NT2/D1 (cell line): ENCODE measurements around the gene FBRSL1.

ENCODE experiments used
- SUZ12 ChIP-seq: IDR thresholded peaks from 2 replicates; pipeline ENCODE4 v1.6.1; 2011; ENCODE audit not compliant: insufficient read length, insufficient read depth; ENCODE audit errors: extremely low read depth
- YY1 ChIP-seq: IDR thresholded peaks from 2 replicates; pipeline ENCODE4 v1.6.1; 2011; ENCODE audit not compliant: insufficient read length, insufficient read depth
- ZNF274 ChIP-seq: IDR thresholded peaks from 2 replicates; pipeline ENCODE4 v1.6.1; 2011; ENCODE audit warnings: mild to moderate bottlenecking, low read depth, low read length

DNA sequence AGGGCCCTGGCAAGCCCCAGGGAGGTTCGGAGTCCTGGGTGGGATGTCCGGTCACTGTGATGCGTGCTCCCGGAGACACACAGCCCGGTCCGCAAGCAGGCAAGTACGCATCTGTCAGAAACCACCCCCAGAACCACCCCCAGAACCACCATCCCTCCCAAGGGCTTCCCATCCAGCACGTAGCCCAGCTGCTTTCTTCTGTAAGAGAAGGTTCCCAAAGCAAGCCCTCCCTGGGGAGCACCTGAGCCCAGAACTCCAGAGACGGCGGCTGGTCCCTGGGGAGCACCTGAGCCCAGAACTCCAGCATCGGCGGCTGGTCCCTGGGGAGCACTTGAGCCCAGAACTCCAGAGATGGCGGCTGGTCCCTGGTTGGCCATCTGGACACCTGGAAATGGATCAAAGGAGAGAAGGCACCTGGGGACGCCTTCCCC, 2.6 kb upstream of the FBRSL1 start:
- no peak for TF ChIP-seq ZNF274
- TF ChIP-seq YY1 = no peak
- TF ChIP-seq SUZ12 = no peak
